Stimulated activated naive CD4-positive, alpha-beta T cell (primary cell): Measurements from ENCODE around the gene STARD8.
"Not testable (repeated sequence)": the region's sequence is repeated elsewhere in the genome, so short reads cannot be mapped to it uniquely, and the experiment has no call there.

Experiments used
- DNase-seq, 6 experiments: peaks; one replicate each; lab custom pipeline; 2025; lab: John Stamatoyannopoulos, UW

Gene STARD8, protein sequence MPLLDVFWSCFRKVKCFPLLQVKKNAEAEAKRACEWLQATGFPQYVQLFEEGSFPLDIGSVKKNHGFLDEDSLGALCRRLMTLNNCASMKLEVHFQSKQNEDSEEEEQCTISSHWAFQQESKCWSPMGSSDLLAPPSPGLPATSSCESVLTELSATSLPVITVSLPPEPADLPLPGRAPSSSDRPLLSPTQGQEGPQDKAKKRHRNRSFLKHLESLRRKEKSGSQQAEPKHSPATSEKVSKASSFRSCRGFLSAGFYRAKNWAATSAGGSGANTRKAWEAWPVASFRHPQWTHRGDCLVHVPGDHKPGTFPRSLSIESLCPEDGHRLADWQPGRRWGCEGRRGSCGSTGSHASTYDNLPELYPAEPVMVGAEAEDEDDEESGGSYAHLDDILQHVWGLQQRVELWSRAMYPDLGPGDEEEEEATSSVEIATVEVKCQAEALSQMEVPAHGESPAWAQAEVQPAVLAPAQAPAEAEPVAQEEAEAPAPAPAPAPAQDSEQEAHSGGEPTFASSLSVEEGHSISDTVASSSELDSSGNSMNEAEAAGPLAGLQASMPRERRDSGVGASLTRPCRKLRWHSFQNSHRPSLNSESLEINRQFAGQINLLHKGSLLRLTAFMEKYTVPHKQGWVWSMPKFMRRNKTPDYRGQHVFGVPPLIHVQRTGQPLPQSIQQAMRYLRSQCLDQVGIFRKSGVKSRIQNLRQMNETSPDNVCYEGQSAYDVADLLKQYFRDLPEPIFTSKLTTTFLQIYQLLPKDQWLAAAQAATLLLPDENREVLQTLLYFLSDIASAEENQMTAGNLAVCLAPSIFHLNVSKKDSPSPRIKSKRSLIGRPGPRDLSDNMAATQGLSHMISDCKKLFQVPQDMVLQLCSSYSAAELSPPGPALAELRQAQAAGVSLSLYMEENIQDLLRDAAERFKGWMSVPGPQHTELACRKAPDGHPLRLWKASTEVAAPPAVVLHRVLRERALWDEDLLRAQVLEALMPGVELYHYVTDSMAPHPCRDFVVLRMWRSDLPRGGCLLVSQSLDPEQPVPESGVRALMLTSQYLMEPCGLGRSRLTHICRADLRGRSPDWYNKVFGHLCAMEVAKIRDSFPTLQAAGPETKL

DNA sequence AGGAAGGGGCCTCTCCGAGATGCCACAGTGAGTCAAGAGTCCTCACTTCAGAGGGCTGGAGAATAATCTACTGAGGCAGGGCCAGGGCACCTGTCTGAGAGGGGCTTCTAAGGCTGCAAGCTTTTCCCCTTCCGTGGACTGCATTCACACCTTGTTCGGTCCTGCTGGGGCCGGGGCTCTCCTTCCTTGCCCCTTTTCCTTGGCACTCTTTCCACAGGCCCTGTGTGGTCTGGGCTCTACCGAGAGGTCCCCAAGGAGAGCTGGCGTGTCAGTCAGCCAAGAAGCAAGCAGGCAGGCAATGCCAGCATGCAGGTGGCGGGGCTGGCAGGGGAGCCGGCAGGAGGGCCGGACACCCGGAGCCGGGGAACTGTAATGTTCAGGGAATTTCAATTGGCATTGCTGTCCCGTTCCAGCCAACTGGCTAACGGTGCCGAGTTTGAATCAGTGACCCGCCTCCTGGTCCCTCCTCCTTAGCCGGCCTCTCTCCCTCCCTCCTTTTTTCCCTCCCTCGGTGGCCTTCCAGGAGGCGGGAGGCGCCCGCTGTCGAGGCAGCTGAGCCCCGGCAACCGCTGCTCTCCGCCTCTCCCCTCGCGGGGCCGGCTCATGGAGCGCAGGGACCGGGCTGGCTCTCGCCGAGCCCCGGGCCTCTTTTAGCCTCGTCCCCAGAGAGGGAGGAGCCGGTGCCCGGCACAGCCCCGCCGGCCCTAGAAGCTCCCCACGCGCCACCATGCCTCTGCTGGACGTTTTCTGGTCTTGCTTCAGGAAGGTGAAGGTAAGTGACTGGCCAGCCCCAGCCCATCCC is at the start of gene STARD8:
Gene STARD8 (plus strand): TSS at position 511 of the 802 bp plus-strand sequence. CDS start 217 bp downstream, at position 728.
- no peak for DNase-seq

DNA sequence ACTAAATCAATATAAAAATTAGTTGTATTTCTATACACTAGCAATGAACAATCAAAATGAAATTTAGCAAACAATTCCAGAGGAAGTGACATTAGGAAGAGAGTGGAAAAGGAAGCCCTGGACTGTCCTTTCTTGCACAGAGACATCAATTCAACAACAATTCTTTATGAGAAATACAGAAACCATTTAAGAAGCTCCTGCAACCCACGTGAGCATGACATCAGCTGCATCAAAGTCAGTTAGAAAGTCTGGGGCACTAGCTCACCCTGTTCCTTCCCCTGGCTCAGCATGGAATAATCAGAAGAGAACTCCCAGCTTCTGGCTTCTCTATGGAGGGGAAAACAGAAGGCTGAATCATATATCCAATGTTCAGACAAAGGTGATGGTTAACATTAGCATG is 48.6 kb upstream of the STARD8 start:
- DNase-seq, result no peak

DNA sequence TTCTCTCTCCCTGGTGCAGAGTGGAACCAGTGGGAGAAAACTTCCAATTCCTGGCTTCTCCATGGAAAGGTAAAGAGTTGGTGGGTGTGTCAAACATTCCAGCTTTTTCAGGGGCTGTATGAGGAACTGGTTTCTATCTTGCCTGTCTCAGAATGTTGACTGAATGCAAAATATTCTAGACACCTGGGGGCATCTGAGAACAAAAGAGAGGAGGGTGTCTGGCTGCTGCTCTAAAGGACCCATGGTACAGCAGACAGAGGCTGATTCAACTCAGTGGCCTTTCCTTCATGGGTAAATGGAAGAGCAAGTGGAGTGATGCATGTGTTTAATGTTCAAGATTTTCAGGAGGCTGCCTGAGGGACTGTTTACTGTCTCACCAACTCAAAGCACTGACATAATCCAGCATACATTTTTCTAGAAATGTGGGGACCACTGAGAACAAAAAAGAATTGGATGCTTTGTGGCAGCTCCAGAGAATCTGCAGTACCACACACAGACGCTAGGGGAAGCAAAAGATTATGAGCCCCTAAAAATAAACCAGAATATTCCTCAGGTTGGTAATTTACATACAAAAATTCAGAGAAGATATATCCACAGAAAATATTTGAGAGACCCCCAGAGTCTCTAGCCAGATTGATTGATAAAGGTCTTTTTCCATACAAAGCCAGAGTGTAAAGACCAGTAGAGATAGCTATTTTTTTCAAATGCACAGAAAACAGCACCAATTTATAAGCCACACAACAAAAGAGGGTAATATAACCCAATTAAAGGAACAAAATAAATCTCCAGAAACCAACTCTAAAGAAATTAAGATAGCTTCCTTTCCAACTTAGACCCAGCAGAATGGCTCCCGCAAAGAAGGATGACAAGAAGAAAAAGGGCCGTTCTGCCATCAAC is 48.0 kb upstream of the STARD8 start:
- DNase-seq, result no peak

DNA sequence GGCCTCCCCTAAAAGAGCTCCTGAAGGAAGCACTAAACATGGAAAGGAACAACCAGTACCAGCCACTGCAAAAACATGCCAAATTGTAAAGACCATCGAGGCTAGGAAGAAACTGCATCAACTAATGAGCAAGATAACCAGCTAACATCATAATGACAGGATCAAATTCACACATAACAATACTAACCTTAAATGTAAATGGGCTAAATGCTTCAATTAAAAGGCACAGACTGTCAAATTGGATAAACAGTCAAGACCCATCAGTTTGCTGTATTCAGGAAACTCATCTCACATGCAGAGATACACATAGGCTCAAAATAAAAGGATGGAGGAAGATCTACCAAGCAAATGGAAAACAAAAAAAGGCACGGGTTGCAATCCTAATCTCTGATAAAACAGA is 43.2 kb upstream of the STARD8 start:
- DNase-seq, result not testable (repeated sequence)

DNA sequence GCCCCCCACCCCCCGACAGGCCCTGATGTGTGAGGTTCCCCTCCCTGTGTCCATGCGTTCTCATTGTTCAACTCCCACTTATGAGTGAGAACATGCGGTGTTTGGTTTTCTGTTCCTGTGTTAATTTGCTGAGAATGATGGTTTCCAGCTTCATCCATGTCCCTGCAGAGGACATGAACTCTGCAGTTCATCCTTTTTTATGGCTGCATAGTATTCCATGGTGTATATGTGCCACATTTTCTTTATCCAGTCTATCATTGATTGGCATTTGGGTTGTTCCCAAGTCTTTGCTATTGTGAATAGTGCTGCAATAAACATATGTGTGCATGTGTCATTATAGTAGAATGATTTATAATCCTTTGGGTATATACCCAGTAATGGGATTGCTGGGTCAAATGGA is 32.7 kb upstream of the STARD8 start:
- not testable (repeated sequence) for DNase-seq

DNA sequence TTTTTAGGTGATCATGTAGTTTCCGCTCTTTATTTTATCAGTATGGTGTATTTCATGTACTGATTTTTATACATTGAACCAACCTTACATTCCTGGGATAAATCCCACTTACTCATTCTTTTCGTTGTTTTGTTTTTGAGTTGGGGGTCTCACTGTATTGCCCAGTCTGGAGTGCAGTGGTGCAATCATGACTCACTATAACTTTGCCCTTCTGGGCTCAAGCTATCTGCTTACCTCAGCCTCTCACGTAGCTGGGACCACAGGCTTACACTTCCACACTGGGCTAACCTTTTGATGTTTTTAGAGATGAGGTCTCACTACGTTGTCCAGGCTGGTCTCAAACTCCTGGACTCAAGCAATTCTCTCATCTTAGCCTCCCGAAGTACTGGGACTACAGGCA is 19.5 kb upstream of the STARD8 start:
- DNase-seq, result no peak

DNA sequence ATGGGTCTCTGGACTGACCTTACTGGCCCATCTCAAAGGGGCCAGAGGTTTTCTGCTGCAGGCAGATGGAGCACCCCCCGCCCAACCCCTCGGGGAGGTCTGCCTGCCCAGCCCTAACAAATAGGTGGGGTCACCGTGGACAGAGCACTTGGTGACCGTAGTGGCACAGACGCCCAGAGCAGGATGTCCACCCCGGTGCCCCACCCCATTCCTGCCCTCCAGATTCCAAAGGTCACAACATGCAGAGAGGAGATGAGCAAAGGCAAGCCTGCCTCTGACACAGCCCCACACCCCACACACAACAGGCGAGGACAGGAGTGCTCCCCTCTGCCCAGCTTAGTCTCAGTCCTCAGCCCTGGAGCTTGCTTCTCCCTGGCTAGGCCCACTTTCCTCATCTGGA is 17.5 kb upstream of the STARD8 start:
- DNase-seq, result not testable (repeated sequence)

DNA sequence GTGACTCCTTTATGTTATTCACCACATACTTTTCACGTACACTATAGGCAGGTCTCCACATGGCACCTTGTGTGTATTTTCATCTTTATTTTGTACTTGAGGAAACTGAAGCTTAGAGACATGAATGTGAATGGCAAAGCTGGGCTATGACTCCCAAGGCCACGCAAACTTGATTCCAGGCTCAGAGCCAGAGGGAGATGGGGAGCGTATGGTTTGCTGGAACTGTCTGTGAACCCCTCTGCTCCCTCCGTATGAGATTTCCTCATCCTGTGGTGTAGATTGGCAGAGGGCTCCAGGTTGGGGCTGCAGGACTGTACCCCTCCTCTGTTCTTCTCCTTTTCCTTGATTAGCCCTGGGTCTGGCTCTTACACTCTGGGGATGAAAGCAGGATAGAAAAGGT is 16.1 kb upstream of the STARD8 start:
- DNase-seq, result no peak

DNA sequence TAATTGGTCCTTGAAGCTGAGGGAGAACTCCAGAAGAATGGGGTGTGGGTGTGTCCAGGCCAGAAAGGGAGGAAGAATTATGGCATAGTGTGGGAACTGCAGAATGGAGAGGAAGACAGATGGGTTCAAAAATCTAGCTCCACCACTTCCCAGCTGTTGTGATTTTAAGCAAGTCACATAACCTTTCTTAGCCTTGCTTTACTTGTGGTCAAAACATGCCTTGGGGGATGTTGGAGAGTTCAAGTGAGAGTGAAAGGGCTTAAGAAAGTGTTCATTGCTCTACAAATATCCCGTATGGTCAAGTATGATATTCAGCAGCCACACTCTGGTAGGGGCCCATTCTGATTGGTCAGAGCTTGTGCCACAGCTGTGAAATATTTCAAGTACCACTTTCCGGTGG is 15.0 kb upstream of the STARD8 start:
- DNase-seq, result no peak

DNA sequence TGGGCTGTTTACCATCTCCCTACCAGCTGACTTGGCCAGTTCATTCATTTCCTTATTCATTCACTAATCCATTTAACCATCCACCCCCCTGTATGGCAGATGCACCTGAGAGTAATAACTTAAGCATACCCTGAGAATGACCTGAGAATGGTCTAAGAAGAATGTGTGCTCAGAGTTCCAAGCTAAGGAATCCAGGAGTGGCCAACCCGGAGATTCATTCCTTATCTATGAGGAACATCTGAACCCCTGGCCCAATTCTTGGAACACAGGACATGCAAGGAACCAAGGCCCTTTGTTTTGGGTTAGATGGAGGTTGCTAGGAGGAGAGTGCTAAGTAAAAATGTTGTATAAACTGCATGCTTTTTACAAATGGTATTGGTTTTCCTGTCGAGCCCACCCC is 13.5 kb upstream of the STARD8 start:
- no peak for DNase-seq

DNA sequence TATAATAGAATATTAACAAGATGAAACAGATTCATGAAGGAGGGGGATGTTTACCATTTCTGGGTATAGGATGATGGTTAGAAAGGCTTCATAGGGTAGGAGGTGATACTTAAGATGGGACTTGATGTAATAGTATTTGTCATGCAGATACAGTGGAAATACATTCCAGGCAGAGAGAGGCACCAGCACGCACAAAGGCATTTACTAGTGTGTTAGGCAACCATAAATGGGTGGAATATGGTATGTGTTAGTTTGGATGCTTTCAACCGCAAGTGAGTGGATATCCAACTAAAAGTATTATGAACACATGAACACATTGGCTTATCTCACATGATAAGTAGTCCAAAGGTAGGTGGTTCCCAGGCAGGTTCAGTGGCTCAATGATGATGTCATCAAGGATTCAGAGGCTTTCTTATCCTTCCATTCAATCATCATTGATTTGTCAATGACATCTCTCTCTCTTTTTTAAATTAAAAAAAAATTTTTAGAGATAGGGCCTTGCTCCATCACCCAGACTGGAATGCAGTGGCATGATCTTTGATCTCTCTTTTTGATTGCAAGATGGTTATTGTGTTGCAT is 12.7 kb upstream of the STARD8 start:
- DNase-seq, result no peak

DNA sequence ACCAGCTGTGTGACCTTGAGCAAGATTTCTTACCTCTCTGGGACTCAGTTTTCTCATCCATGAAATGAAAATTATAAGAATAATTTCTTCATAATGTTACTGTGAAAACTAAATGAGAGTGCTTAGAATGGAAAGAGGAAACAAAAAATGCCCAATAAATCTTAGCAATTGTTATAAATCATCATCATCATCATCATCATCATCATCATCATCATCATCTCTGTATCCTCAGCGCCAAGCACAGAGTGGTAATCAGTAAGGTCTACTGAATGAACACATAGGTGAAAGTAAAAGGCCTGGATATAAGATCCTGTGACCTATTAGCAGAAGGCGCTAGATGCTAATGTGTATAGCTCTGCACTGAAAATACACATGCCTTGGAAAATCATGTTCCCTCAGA is 6.8 kb upstream of the STARD8 start:
- no peak for DNase-seq

DNA sequence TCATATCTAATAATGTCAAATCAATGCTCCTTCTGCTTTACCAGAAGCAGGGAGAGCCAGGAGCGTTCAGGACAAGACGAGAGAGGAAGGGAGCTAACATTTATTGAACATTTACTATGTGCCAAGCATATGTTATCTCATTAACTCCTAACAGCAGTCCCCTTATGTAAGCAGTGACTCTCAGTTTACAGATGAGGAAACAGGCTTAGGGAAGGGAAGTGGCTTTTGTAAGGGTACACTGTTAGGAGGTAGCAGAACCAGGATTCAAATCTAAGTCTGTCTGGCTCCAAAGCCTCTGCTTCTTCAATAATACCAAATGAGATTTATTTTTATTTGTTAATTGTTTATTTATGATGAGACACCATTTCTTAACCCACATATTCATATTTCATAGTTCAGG is 2.6 kb upstream of the STARD8 start:
- DNase-seq, result no peak

DNA sequence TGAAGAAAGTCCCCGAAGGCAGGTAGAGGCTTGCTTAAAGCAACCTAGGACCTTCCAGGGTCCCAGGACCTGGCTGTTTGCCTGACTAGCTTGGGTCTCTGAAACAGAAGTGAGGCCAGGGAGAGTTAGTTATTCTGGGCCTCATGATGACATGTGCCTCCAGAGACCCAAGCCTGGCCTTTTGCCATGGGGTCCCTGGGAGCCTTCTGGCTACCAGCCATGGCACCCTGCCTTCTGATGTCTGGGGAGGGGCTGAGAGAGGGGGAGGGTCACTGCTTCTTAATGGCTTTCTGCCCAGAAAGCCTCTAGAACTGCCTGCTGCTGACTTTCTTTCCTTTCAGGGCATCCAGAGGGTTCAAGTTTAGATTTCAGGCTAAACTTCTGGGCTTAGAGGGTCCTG is 1.0 kb upstream of the STARD8 start:
- no peak for DNase-seq

DNA sequence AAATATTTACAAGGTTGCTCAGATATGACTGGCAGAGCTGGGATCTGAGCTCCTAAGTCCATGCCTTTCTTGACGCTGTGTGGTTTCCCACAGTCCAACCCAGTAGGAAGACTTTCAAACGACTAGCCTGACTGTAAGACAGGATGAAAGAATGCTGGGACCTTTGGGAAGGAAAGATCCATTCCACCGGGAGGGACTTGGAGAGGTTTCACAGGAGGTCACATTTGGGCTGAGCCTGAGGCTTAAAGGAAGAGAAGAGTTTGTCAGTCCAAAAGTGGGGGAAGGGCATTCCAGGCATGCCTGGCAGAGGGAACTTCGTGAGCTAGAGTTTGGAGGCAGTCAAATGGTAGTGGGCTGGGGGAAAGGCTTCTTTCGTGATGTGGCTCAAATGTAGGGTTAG is 1.5 kb downstream of the STARD8 start:
- DNase-seq, result no peak

DNA sequence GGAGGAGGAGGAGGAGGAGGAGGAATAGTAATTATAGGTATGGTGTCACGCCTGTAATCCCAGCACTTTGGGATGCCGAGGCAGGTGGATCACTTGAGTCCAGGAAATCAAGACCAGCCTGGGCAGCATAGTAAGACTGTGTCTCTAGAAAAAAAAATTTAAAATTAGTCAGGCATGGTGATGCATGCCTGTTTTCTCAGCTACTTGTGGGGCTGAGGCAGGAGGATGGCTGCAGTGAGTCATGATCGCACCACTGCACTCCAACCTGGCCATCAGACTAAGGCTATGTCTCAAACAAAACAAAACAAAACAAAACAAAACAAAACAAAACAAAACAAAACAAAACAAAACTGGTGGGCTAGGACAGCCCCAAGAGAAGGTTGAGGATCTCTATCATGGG is 3.0 kb downstream of the STARD8 start:
- no peak for DNase-seq

DNA sequence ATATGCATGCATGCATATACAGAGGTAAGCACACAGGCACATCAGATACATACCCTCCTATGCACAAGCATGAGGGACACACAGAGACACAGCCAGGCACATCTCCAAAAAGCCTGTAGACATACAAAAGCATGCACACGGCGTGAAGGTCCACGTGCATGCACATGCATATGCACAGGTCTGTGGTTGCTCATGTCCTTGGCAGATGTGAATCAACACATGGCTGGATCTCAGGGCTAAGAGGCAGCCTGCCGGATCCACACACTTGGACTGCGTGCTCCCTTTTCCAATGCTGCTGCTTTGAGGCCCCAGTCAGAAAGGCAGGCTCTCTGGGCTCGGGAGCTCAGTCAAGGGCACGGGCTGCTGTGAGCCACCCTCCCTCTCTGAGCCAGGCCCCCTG is 3.6 kb downstream of the STARD8 start:
- DNase-seq, result no peak

DNA sequence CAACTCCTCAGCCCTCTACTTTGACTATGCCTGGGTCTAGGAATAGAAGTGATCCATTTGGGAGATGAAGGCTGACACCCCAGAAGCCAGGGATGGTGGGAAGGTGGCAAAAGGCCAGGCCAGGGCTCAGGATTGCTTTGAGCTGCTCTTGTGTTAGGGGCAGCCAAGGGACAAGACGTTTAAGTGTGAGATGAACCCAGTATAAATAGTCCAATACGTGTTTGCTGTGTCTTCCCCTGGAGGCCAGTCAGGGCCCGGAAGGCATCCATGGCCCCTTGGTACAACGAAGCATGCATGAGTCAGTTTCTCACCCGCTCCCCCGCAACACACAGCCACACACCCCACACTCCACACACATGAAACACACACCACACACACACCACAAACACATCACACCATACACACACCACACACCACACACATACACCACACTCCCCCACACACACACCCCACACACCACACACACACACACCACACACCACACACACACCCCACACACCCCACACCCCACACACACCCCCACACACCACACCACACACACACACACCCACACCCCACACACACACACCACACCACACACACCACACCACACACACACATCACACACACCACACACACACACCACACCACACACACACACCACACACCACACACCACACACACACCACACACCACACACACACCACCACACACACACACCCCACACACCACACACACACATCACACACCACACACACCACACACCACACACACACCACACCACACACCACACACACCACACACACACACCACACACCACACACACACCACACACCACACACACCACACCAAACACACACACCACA is 5.1 kb downstream of the STARD8 start:
- no peak for DNase-seq

DNA sequence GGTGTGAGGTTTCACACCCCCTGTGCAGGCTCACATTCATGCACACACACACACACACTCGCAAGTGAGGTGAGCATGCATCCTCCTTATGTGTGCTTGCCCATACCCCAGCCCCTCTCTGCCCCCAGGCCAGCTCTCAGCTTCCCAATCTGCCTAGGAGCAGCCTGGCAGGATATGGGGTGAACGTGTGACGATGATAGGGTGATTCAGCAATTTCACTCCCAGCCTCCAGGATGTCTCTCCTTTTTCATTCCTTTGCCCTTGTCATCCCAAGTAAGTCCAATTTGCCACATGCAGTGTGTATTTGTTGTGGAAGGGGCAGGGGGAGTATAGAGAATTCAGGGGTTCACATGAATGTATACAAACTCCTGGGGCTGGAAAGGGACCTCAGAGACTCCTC is 7.2 kb downstream of the STARD8 start:
- no peak for DNase-seq

DNA sequence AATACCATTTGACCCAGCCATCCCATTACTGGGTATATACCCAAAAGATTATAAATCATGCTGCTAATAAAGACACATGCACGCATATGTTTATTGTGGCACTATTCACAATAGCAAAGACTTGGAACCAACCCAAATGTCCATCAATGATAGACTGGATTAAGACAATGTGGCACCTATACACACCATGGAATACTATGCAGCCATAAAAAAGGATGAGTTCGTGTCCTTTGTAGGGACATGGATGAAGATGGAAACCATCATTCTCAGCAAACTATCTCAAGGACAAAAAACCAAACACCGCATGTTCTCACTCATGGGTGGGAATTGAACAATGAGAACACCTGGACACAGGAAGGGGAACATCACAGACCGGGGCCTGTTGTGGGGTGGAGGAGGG is 9.0 kb downstream of the STARD8 start:
- not testable (repeated sequence) for DNase-seq
